Endothelial cell of umbilical vein (primary cell): ENCODE results near the gene TXLNA. TPM values are rescaled to one million over a fixed set of nuclear protein-coding genes. Genes with fewer than 3 reads are reported as not detected.

ENCODE experiments used
- BruUV-seq: library from RNA; stranded (reverse); fragments of 400-500 nt; replicated peaks from 2 replicates; lab custom pipeline; 2021; lab: Mats Ljungman, UMichigan
- CTCF ChIA-PET: fragments of 300-600, 350-600 bp; sonication (Branson Sonifier 250); formaldehyde crosslinking; loops from one replicate; lab custom pipeline; 2021; ENCODE audit warnings: antibody characterized with exemption, inconsistent platforms; lab: Charles Lee
- POLR2A ChIA-PET: fragments of 300-600, 350-600 bp; sonication (Branson Sonifier 250); formaldehyde crosslinking; loops from one replicate; lab custom pipeline; 2021; ENCODE audit warnings: antibody characterized with exemption, inconsistent platforms; lab: Charles Lee
- DNase-seq: peaks from one replicate; pipeline ENCODE4 v3.0.0-alpha.2; 2011; ENCODE audit warnings: low read depth, low spot score
- FAIRE-seq: peaks from 2 replicates; lab custom pipeline; 2011; peaks lifted over from hg19 to GRCh38; lab: Jason Lieb, UNC
- H2AFZ ChIP-seq: 2 replicates; pipeline ENCODE4 v1.6.0; 2012; ENCODE audit warnings: low read depth, low read length, control low read depth, inconsistent platforms
- H3K27ac ChIP-seq: 2 replicates; pipeline ENCODE4 v1.5.1; 2011; ENCODE audit warnings: low read depth, mild to moderate bottlenecking, control low read depth, low read length, moderate library complexity; ENCODE audit not compliant: insufficient read depth
- H3K27me3 ChIP-seq, 2 experiments: 2 replicates each; pipeline versions ENCODE4 v1.6.0 to v1.6.1; 2011; ENCODE audit warnings: low read length in 2 of 2, mixed read lengths in 1 of 2; ENCODE audit not compliant: control insufficient read depth in 2 of 2, insufficient read depth in 2 of 2
- H3K36me3 ChIP-seq, 2 experiments: 2 replicates in 1 of 2; 3 replicates in 1 of 2; pipeline ENCODE4 v1.5.1; 2011; ENCODE audit warnings: low read length in 2 of 2, mild to moderate bottlenecking in 1 of 2, moderate library complexity in 1 of 2; ENCODE audit not compliant: control insufficient read depth in 2 of 2, insufficient read depth in 2 of 2; ENCODE audit errors: extremely low read depth in 1 of 2
- H3K4me1 ChIP-seq: 3 replicates; pipeline ENCODE4 v1.5.1; 2011; ENCODE audit warnings: mild to moderate bottlenecking, low read length; ENCODE audit not compliant: control insufficient read depth, insufficient read depth; ENCODE audit errors: extremely low read depth
- H3K4me2 ChIP-seq: 2 replicates; pipeline ENCODE4 v1.6.1; 2011; ENCODE audit warnings: low read length, control low read depth, mixed read lengths; ENCODE audit not compliant: insufficient read depth
- H3K4me3 ChIP-seq, 3 experiments: fragments of 200-600 bp in 1 of 3; sonication (generic), shearing (Covaris generic) in 1 of 3; replicated peaks in 1 of 3; 2 replicates each; pipeline ENCODE4 v1.5.1; 2011 to 2016; ENCODE audit warnings: control low read depth in 3 of 3, low read length in 3 of 3, mild to moderate bottlenecking in 2 of 3, inconsistent platforms in 1 of 3, low read depth in 1 of 3, moderate library complexity in 1 of 3; ENCODE audit not compliant: insufficient read depth in 1 of 3
- H3K79me2 ChIP-seq: 2 replicates; pipeline ENCODE4 v1.6.0; 2012; ENCODE audit warnings: low read length, inconsistent platforms; ENCODE audit not compliant: control insufficient read depth, insufficient read depth
- H3K9ac ChIP-seq: replicated peaks from 2 replicates; pipeline ENCODE3; 2011; ENCODE audit warnings: low read length, control low read depth; ENCODE audit not compliant: insufficient read depth; ENCODE audit errors: extremely low read depth
- H3K9me1 ChIP-seq: replicated peaks from 3 replicates; pipeline ENCODE4 v1.6.0; 2011; ENCODE audit warnings: mild to moderate bottlenecking, low read length; ENCODE audit not compliant: control insufficient read depth, insufficient read depth; ENCODE audit errors: extremely low read depth
- H3K9me3 ChIP-seq: replicated peaks from 2 replicates; pipeline ENCODE4 v1.5.1; 2012; ENCODE audit warnings: low read length, inconsistent platforms; ENCODE audit not compliant: control insufficient read depth, insufficient read depth
- H4K20me1 ChIP-seq: replicated peaks from 2 replicates; pipeline ENCODE3; 2011; ENCODE audit warnings: mild to moderate bottlenecking, low read length; ENCODE audit not compliant: control insufficient read depth, insufficient read depth; ENCODE audit errors: extremely low read depth
- CTCF ChIP-seq, 2 donors: IDR thresholded peaks; 1 replicate in 1 of 2; 2 replicates in 1 of 2; pipeline ENCODE4 v1.5.1; 2011; ENCODE audit warnings: low read length in 2 of 2, mild to moderate bottlenecking in 2 of 2, moderate library complexity in 2 of 2, control low read depth in 1 of 2, inconsistent platforms in 1 of 2, low read depth in 1 of 2; ENCODE audit not compliant: insufficient read depth in 1 of 2; ENCODE audit errors: extremely low read depth in 1 of 2
- EZH2 ChIP-seq: IDR thresholded peaks from 2 replicates; pipeline ENCODE4 v1.6.1; 2012; ENCODE audit warnings: borderline replicate concordance, low read depth, mild to moderate bottlenecking, moderate library complexity, low read length, inconsistent platforms; ENCODE audit not compliant: severe bottlenecking
- FOS ChIP-seq: IDR thresholded peaks from 2 replicates; pipeline ENCODE4 v1.6.1; 2011; ENCODE audit warnings: mild to moderate bottlenecking, low read length, moderate library complexity, borderline replicate concordance; ENCODE audit not compliant: insufficient read depth
- GATA2 ChIP-seq: IDR thresholded peaks from 2 replicates; pipeline ENCODE4 v1.7.0; 2011; ENCODE audit warnings: low read depth, mild to moderate bottlenecking, moderate library complexity, mixed read lengths, low read length; ENCODE audit not compliant: insufficient read length, insufficient read depth
- JUN ChIP-seq: IDR thresholded peaks from 2 replicates; pipeline ENCODE4 v1.6.1; 2011; ENCODE audit warnings: borderline replicate concordance, low read depth; ENCODE audit not compliant: insufficient read length, insufficient read depth
- MYC ChIP-seq: IDR thresholded peaks from one replicate; pipeline ENCODE4 v1.6.1; 2011; ENCODE audit warnings: mild to moderate bottlenecking, low read depth, low read length
- POLR2A ChIP-seq: IDR thresholded peaks from 2 replicates; pipeline ENCODE4 v1.6.1; 2012; ENCODE audit warnings: low read depth, mild to moderate bottlenecking, control low read depth, low read length
- POLR2AphosphoS5 ChIP-seq: IDR thresholded peaks from 2 replicates; pipeline ENCODE4 v1.6.1; 2012; ENCODE audit warnings: low read depth, mild to moderate bottlenecking, control low read depth, low read length, moderate library complexity; ENCODE audit not compliant: insufficient read depth
- dilution Hi-C: fragments of 300-500 bp; cut with MboI; formaldehyde crosslinking; loops from one replicate; pipeline ENCODE4 v1.15.0; 2019; ENCODE audit warnings: low sequenced_read_pairs; ENCODE audit not compliant: extremely low pct_ligation_motif_present
- intact Hi-C: fragments of 100-400 bp; cut with micrococcal nuclease; formaldehyde crosslinking; loops from one replicate; pipeline ENCODE4 v1.10.0; 2022
- polyA plus RNA-seq, 4 experiments: library from polyadenylated mRNA; depleted of rRNA in 3 of 4; stranded (reverse) in 3 of 4; unstranded in 1 of 4; fragments of >200 nt; gene quantifications; 2 replicates each; pipeline versions ENCODE4 v1.2.1 to v1.2.3, GENCODE V29; 2011 to 2012; ENCODE audit warnings: missing spikeins in 1 of 4
- total RNA-seq: library from RNA; stranded (reverse); gene quantifications from 2 replicates; pipeline ENCODE4 v1.2.3, GENCODE V29; 2021
- TF ChIP-seq, protein P1 (sequence below): IDR thresholded peaks from 2 replicates; pipeline ENCODE4 v1.6.1; 2011; ENCODE audit not compliant: insufficient read depth, insufficient read length

The TXLNA gene
- total and polyA plus RNA-seq, 2 donors (not counting 3 experiments of a cell fraction or from before 2014, with no cell fraction given): 41.8 to 69.4 TPM

DNA sequence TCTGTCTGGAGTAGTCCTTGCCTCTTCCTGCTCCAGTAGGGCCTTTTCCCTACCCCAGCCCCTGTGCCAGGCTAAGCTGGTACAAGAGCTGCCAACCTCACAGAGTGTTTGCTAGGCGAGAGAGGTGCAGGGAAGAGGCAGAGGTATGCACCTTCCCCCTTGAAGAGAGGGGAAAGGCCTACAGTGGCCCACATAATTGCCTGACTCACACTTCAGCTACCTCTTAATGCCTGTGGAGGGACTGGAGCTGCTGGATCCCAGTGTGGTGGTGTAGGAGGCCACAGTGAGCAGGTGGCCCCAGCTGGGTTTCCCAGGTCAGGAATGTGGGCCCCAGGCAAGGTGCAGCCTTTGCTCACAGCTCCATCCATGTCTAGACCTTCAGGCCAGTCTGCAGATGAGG is 17.6 kb downstream of the TXLNA start:
- Histone ChIP-seq H3K9me3 (no peaks in the 10 kb centered on the region), H3K4me3 (no peak overlapping the region), H4K20me1 (no peaks in the 10 kb centered on the region), H3K27ac (no peak overlapping the region), H3K4me2 (no peak overlapping the region), H3K9me1 (no peaks in the 10 kb centered on the region), H3K9ac (no peak overlapping the region), H3K27me3 (no peaks in the 10 kb centered on the region), H3K79me2 (no peaks in the 10 kb centered on the region), H3K36me3 (peaks cover 25 to 45% of the 10 kb centered on the region in 2 experiments), H3K4me1 (peaks cover 8% of the 10 kb centered on the region), H2AFZ (no peak overlapping the region)
- CTCF ChIA-PET: interaction anchor here (0.8 to 1.0 kb wide), 2 partner anchors 19 to 204 kb away, joined by 3 to 4 read pairs; no protein-coding TSS in a partner anchor
- FAIRE-seq (no peak), DNase-seq (no peak)
- TF ChIP-seq POLR2AphosphoS5 (no peak), JUN (no peak), FOS (no peak), MYC (no peak)
- POLR2A ChIA-PET: interaction anchor here (0.7 to 1.1 kb wide), 2 partner anchors 19 to 36 kb away, joined by 3 to 4 read pairs; no protein-coding TSS in a partner anchor
- intact Hi-C loops (no loop called here), dilution Hi-C loops (no loop called here)
- BruUV-seq: no TSS peak

DNA sequence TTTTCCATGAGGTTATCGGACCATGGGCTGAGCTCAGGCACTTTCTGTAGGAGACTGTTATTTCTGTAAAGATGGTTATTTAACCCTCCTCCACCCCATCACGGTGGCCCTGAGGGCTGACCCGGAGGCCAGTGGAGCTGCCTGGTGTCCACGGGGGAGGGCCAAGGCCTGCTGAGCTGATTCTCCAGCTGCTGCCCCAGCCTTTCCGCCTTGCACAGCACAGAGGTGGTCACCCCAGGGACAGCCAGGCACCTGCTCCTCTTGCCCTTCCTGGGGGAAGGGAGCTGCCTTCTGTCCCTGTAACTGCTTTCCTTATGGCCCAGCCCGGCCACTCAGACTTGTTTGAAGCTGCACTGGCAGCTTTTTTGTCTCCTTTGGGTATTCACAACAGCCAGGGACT is 18.4 kb downstream of the TXLNA start:
- Histone ChIP-seq H3K9me1 (no peaks in the 10 kb centered on the region), H3K9me3 (no peaks in the 10 kb centered on the region), H3K9ac (no peak overlapping the region), H3K4me2 (no peak overlapping the region), H3K27me3 (no peaks in the 10 kb centered on the region), H3K4me1 (peaks cover 8% of the 10 kb centered on the region), H2AFZ (no peak overlapping the region), H4K20me1 (no peaks in the 10 kb centered on the region), H3K27ac (no peak overlapping the region), H3K79me2 (no peaks in the 10 kb centered on the region), H3K36me3 (peaks cover 21 to 38% of the 10 kb centered on the region in 2 experiments), H3K4me3 (no peak overlapping the region)
- FAIRE-seq (no peak), DNase-seq (no peak)
- no TSS peak for BruUV-seq
- TF ChIP-seq MYC: no peak
- TF ChIP-seq, protein P1, sequence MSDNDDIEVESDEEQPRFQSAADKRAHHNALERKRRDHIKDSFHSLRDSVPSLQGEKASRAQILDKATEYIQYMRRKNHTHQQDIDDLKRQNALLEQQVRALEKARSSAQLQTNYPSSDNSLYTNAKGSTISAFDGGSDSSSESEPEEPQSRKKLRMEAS: no peak
- TF ChIP-seq CTCF (IDR thresholded peaks at IDR 0.05; ENCODE audit: extremely low read depth in 1 of 2, insufficient read depth in 1 of 2, low read depth in 1 of 2, low read length in 2 of 2): no peak
- TF ChIP-seq GATA2: no peak
- no peak for TF ChIP-seq JUN
- TF ChIP-seq POLR2AphosphoS5: no peak
- no peak for TF ChIP-seq EZH2
- TF ChIP-seq POLR2A: no peak
- TF ChIP-seq FOS: no peak
- dilution Hi-C loops: no loop called here
- intact Hi-C loops: no loop called here
- POLR2A ChIA-PET: interaction anchor here (0.7 kb wide), 1 partner anchor 37 kb away, joined by 4 read pairs; no protein-coding TSS in a partner anchor
- CTCF ChIA-PET: interaction anchor here (0.9 to 1.0 kb wide), 2 partner anchors 8 to 18 kb away, joined by 3 to 4 read pairs; no protein-coding TSS in a partner anchor
